GM19023 (cell line): ENCODE measurements around the gene ANGPTL2.
"Not testable (repeated sequence)": the region's sequence is repeated elsewhere in the genome, so short reads cannot be mapped to it uniquely, and the experiment has no call there.

Experiments
- ATAC-seq: cut with Tn5 transposase; IDR thresholded peaks from one replicate; pipeline ENCODE4 v1.9.1; 2021; ENCODE audit warnings: mild to moderate bottlenecking, moderate library complexity; ENCODE audit not compliant: unreplicated experiment

Gene ANGPTL2

GRCh38 chr9:127155314-127155960 lies 33.0 kb upstream of the ANGPTL2 start:
- no peak for ATAC-seq

- no peak for ATAC-seq
These were observed 32.2 kb upstream of the ANGPTL2 start for GRCh38 chr9:127154390-127155191.

GRCh38 chr9:127154003-127154389 lies 31.6 kb upstream of the ANGPTL2 start:
- no peak for ATAC-seq

GRCh38 chr9:127153501-127153900 lies 31.1 kb upstream of the ANGPTL2 start:
- ATAC-seq = no peak

GRCh38 chr9:127149463-127150390 lies 27.3 kb upstream of the ANGPTL2 start:
- ATAC-seq = no peak

GRCh38 chr9:127149010-127149409 lies 26.6 kb upstream of the ANGPTL2 start:
- no peak for ATAC-seq

- no peak for ATAC-seq
These were observed 25.6 kb upstream of the ANGPTL2 start for GRCh38 chr9:127148014-127148413.

GRCh38 chr9:127147251-127147650 lies 24.8 kb upstream of the ANGPTL2 start:
- no peak for ATAC-seq

- ATAC-seq = not testable (repeated sequence)
These were observed 24.4 kb upstream of the ANGPTL2 start for GRCh38 chr9:127146841-127147240.

- no peak for ATAC-seq
These were observed 22.4 kb upstream of the ANGPTL2 start for GRCh38 chr9:127144670-127145445.

GRCh38 chr9:127143920-127144465 lies 21.6 kb upstream of the ANGPTL2 start:
- ATAC-seq = no peak

GRCh38 chr9:127142931-127143464 lies 20.6 kb upstream of the ANGPTL2 start:
- no peak for ATAC-seq

- ATAC-seq = no peak
These were observed 19.9 kb upstream of the ANGPTL2 start for GRCh38 chr9:127142291-127142690.

- ATAC-seq = no peak
These were observed 18.6 kb upstream of the ANGPTL2 start for GRCh38 chr9:127140842-127141675.

GRCh38 chr9:127140181-127140580 lies 17.7 kb upstream of the ANGPTL2 start:
- no peak for ATAC-seq

- no peak for ATAC-seq
These were observed 17.3 kb upstream of the ANGPTL2 start for GRCh38 chr9:127139775-127140174.

GRCh38 chr9:127139071-127139731 lies 16.8 kb upstream of the ANGPTL2 start:
- no peak for ATAC-seq

- no peak for ATAC-seq
These were observed 16.0 kb upstream of the ANGPTL2 start for GRCh38 chr9:127138444-127138843.
